GM23248 (cell line): ENCODE results near the gene CLN3. TPM values are rescaled to one million over a fixed set of nuclear protein-coding genes. Genes with fewer than 3 reads are reported as not detected.

Source experiments
- DNase-seq: peaks from one replicate; pipeline ENCODE4 v3.0.0-alpha.2; 2015
- H2AFZ ChIP-seq: fragments of 200-600 bp; sonication (generic); 2 replicates; pipeline ENCODE4 v1.6.1; 2016; ENCODE audit warnings: antibody characterized with exemption
- H3F3A ChIP-seq: fragments of 200-600 bp; sonication (generic); 2 replicates; pipeline ENCODE4 v1.6.1; 2016; ENCODE audit warnings: mild to moderate bottlenecking, antibody characterized with exemption, mixed run types; ENCODE audit not compliant: insufficient read depth
- H3K27ac ChIP-seq: fragments of 200-600 bp; sonication (generic); 2 replicates; pipeline ENCODE4 v1.5.1; 2016; ENCODE audit warnings: mild to moderate bottlenecking
- H3K27me3 ChIP-seq: fragments of 200-600 bp; sonication (generic); replicated peaks from 2 replicates; pipeline ENCODE4 v1.6.1; 2016; ENCODE audit warnings: mild to moderate bottlenecking; ENCODE audit not compliant: insufficient read depth
- H3K36me3 ChIP-seq: fragments of 200-600 bp; sonication (generic); 2 replicates; pipeline ENCODE4 v1.6.1; 2016; ENCODE audit warnings: low read depth, mild to moderate bottlenecking
- H3K4me1 ChIP-seq: fragments of 200-600 bp; sonication (generic); 2 replicates; pipeline ENCODE4 v1.6.1; 2016; ENCODE audit warnings: mild to moderate bottlenecking; ENCODE audit not compliant: insufficient read depth
- H3K4me2 ChIP-seq: fragments of 200-600 bp; sonication (generic); one replicate; pipeline ENCODE4 v1.6.1; 2016; ENCODE audit warnings: mild to moderate bottlenecking; ENCODE audit not compliant: unreplicated experiment
- H3K4me3 ChIP-seq: fragments of 200-600 bp; sonication (generic); 2 replicates; pipeline ENCODE4 v1.5.1; 2016; ENCODE audit warnings: mild to moderate bottlenecking
- H3K79me2 ChIP-seq: fragments of 200-600 bp; sonication (generic); 2 replicates; pipeline ENCODE4 v1.6.1; 2016; ENCODE audit warnings: mild to moderate bottlenecking; ENCODE audit not compliant: insufficient read depth
- H3K9ac ChIP-seq: fragments of 200-600 bp; sonication (generic); 2 replicates; pipeline ENCODE4 v1.6.1; 2016; ENCODE audit warnings: mild to moderate bottlenecking
- H3K9me2 ChIP-seq: fragments of 200-600 bp; sonication (generic); 2 replicates; pipeline ENCODE4 v1.6.1; 2016; ENCODE audit warnings: mixed run types, mild to moderate bottlenecking, moderate library complexity; ENCODE audit not compliant: insufficient read depth
- H3K9me3 ChIP-seq: fragments of 200-600 bp; sonication (generic); one replicate; pipeline ENCODE4 v1.6.1; 2017; ENCODE audit warnings: low read depth
- H4K20me1 ChIP-seq: fragments of 200-600 bp; sonication (generic); 2 replicates; pipeline ENCODE4 v1.6.0; 2016; ENCODE audit not compliant: insufficient read depth
- EZH2 ChIP-seq: fragments of 200-600 bp; sonication (generic); IDR thresholded peaks from 2 replicates; pipeline ENCODE4 v1.6.1; 2018; ENCODE audit warnings: antibody characterized with exemption, mild to moderate bottlenecking; ENCODE audit not compliant: insufficient read depth, poor library complexity, severe bottlenecking
- EZH2phosphoT487 ChIP-seq: fragments of 200-600 bp; sonication (generic); IDR thresholded peaks from 2 replicates; pipeline ENCODE4 v1.6.1; 2018; ENCODE audit warnings: antibody characterized with exemption, moderate library complexity, mild to moderate bottlenecking, low read depth; ENCODE audit not compliant: insufficient read depth
- WGBS, 2 experiments: methylation state at CpG; one replicate each; pipeline ENCODE4 v1.1.6; 2015 to 2017; ENCODE audit warnings: low lambda C conversion rate in 2 of 2, low coverage in 1 of 2; ENCODE audit errors: missing lambda C conversion rate in 2 of 2; 5-methylcytosine and 5-hydroxymethylcytosine counted together
- in situ Hi-C: fragments of 300-500 bp; cut with MboI; formaldehyde crosslinking; loops from 2 replicates; pipeline ENCODE4 v1.15.0; 2020
- polyA plus RNA-seq: library from polyadenylated mRNA; unstranded; fragments of >200 nt; fragmentation: Nextera tagmentation; extraction: Ambion mirVana; gene quantifications from 2 replicates; pipeline ENCODE4 v1.2.1, GENCODE V29; 2016
- total RNA-seq: library from RNA; depleted of rRNA; stranded (reverse); fragments of >200 nt; shearing (Covaris generic); gene quantifications from 2 replicates; pipeline ENCODE4 v1.2.3, GENCODE V29; 2014

CLN3 gene
- total and polyA plus RNA-seq, 2 experiments from 2014 or later = 15.8 to 21.1 TPM

- in situ Hi-C loops = loop anchor here (25.0 kb wide), 1 partner anchor 404 kb away; the partner anchor contains the start of genes CD19 and RABEP2
- H3K27ac ChIP-seq = no peak overlapping the region
- 63 to 67% methylated on average over 5 of the region's 5 CpGs for WGBS, 2 experiments
These were observed 41.2 kb upstream of the CLN3 start for GRCh38 chr16:28532940-28533647.

GRCh38 chr16:28531777-28532744, 40.2 kb upstream of the CLN3 start:
- peak; percentile 39 for DNase-seq
- in situ Hi-C loops = loop anchor here (25.0 kb wide), 1 partner anchor 405 kb away; the partner anchor contains the start of genes CD19 and RABEP2

More at GRCh38 chr16:28532940-28533647, 41.2 kb upstream of the CLN3 start:
- no peak for DNase-seq
- Histone ChIP-seq H3K9me2 (no peaks in the 10 kb centered on the region), H3K4me2 (no peak overlapping the region), H3K9me3 (no peaks in the 10 kb centered on the region), H3K9ac (no peak overlapping the region), H3K79me2 (peaks cover 24% of the 10 kb centered on the region), H4K20me1 (no peaks in the 10 kb centered on the region; the same call in 1 of the 2 replicates), H2AFZ (no peak overlapping the region), H3K36me3 (peaks cover 30% of the 10 kb centered on the region; the same call in 1 of the 2 replicates), H3K4me3 (no peak overlapping the region), H3K27me3 (no peaks in the 10 kb centered on the region), H3F3A (peaks cover 15% of the 10 kb centered on the region; the same call in 1 of the 2 replicates), H3K4me1 (peaks cover 29% of the 10 kb centered on the region)
- TF ChIP-seq EZH2 (no peak), EZH2phosphoT487 (no peak)

GRCh38 chr16:28529124-28529523, 37.2 kb upstream of the CLN3 start:
- H3K9ac ChIP-seq = no peak overlapping the region
- H3K36me3 ChIP-seq = no peaks in the 10 kb centered on the region
- H3F3A ChIP-seq = no peaks in the 10 kb centered on the region
- no peak overlapping the region for H2AFZ ChIP-seq
- H3K27me3 ChIP-seq = no peaks in the 10 kb centered on the region
- no peak for DNase-seq
- no peak overlapping the region for H3K27ac ChIP-seq
- H3K4me3 ChIP-seq = no peak overlapping the region
- no peaks in the 10 kb centered on the region for H3K9me3 ChIP-seq
- no peak for TF ChIP-seq EZH2
- no peak for TF ChIP-seq EZH2phosphoT487
- in situ Hi-C loops = loop anchor here (25.0 kb wide), 1 partner anchor 408 kb away; the partner anchor contains the start of genes CD19 and RABEP2
- no peaks in the 10 kb centered on the region for H3K9me2 ChIP-seq
- no peaks in the 10 kb centered on the region for H4K20me1 ChIP-seq
- no peaks in the 10 kb centered on the region for H3K79me2 ChIP-seq
- no peaks in the 10 kb centered on the region for H3K4me1 ChIP-seq
- H3K4me2 ChIP-seq = no peak overlapping the region

More at GRCh38 chr16:28531777-28532744, 40.2 kb upstream of the CLN3 start:
- H3K36me3 ChIP-seq = peaks cover 21% of the 10 kb centered on the region; the same call in 1 of the 2 replicates
- H3K79me2 ChIP-seq = peaks cover 13% of the 10 kb centered on the region
- no peaks in the 10 kb centered on the region for H3K9me3 ChIP-seq
- peaks cover 15% of the 10 kb centered on the region; the same call in 1 of the 2 replicates for H3F3A ChIP-seq
- no peaks in the 10 kb centered on the region for H3K27me3 ChIP-seq
- no peaks in the 10 kb centered on the region for H3K9me2 ChIP-seq
- H4K20me1 ChIP-seq = no peaks in the 10 kb centered on the region; the same call in 1 of the 2 replicates
- H2AFZ ChIP-seq = no peak overlapping the region
- no peak overlapping the region for H3K27ac ChIP-seq
- H3K4me3 ChIP-seq = no peak overlapping the region
- H3K4me1 ChIP-seq = peaks cover 18% of the 10 kb centered on the region
- TF ChIP-seq EZH2phosphoT487 (no peak), EZH2 (no peak)
- H3K9ac ChIP-seq = no peak overlapping the region
- H3K4me2 ChIP-seq = no peak overlapping the region
- 47 to 52% methylated on average over 9 of the region's 9 CpGs for WGBS, 2 experiments

GRCh38 chr16:28528463-28528867, 36.6 kb upstream of the CLN3 start:
- H3K27me3 ChIP-seq = no peaks in the 10 kb centered on the region
- TF ChIP-seq EZH2 = no peak
- TF ChIP-seq EZH2phosphoT487 = no peak
- no peaks in the 10 kb centered on the region for H3F3A ChIP-seq
- no peak overlapping the region for H3K4me3 ChIP-seq
- no peaks in the 10 kb centered on the region for H3K36me3 ChIP-seq
- no peaks in the 10 kb centered on the region for H3K9me2 ChIP-seq
- in situ Hi-C loops = loop anchor here (25.0 kb wide), 1 partner anchor 409 kb away; the partner anchor contains the start of genes CD19 and RABEP2
- no peak overlapping the region for H3K9ac ChIP-seq
- H3K9me3 ChIP-seq = no peaks in the 10 kb centered on the region
- no peak overlapping the region for H3K27ac ChIP-seq
- H3K4me1 ChIP-seq = no peaks in the 10 kb centered on the region
- no peak overlapping the region for H2AFZ ChIP-seq
- no peak overlapping the region for H3K4me2 ChIP-seq
- WGBS, 2 experiments = 83% methylated on average over 5 of the region's 5 CpGs
- no peak for DNase-seq
- no peaks in the 10 kb centered on the region for H4K20me1 ChIP-seq
- H3K79me2 ChIP-seq = no peaks in the 10 kb centered on the region
